ENCODE measurements around the gene ZSCAN22.

DNA sequence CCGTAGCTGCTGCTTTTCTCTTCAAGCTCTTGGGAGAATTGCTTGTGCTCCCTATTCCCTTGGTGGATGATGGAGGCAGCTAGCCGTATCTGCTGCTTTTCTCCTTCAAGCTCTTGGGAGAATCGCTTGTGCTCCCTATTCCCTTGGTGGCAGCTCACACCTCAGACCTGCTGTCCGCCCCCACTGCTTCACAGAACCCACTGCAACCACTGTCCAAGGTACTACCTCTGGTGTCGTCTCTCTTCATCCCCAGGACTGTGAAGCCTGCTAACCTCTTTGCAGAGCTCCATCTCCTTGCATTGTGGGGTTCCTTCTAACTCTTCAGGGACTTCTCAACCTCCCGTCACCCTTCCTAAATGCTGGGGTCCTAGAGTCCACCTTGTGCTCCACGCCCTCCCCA is 26.2 kb upstream of the ZSCAN22 start:
- TF ChIP-seq, protein P1, sequence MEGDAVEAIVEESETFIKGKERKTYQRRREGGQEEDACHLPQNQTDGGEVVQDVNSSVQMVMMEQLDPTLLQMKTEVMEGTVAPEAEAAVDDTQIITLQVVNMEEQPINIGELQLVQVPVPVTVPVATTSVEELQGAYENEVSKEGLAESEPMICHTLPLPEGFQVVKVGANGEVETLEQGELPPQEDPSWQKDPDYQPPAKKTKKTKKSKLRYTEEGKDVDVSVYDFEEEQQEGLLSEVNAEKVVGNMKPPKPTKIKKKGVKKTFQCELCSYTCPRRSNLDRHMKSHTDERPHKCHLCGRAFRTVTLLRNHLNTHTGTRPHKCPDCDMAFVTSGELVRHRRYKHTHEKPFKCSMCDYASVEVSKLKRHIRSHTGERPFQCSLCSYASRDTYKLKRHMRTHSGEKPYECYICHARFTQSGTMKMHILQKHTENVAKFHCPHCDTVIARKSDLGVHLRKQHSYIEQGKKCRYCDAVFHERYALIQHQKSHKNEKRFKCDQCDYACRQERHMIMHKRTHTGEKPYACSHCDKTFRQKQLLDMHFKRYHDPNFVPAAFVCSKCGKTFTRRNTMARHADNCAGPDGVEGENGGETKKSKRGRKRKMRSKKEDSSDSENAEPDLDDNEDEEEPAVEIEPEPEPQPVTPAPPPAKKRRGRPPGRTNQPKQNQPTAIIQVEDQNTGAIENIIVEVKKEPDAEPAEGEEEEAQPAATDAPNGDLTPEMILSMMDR (conservative IDR thresholded peaks at IDR 0.05; ENCODE audit: low read depth in 2 of 2) = no peak
- TF ChIP-seq EZH2 (IDR thresholded peaks at IDR 0.05; ENCODE audit: low read depth, unreplicated experiment) (no peak), JUNB (IDR thresholded peaks at IDR 0.05; ENCODE audit: unreplicated experiment) (no peak), POLR2AphosphoS5 (IDR thresholded peaks at IDR 0.05; ENCODE audit: low read depth) (no peak), EZH2phosphoT487 (IDR thresholded peaks at IDR 0.05; ENCODE audit: unreplicated experiment) (no peak), CREB1 (CRISPR knock-in tag; IDR thresholded peaks at IDR 0.05; ENCODE audit: low read depth) (no peak)
- TF ChIP-seq, protein P2, sequence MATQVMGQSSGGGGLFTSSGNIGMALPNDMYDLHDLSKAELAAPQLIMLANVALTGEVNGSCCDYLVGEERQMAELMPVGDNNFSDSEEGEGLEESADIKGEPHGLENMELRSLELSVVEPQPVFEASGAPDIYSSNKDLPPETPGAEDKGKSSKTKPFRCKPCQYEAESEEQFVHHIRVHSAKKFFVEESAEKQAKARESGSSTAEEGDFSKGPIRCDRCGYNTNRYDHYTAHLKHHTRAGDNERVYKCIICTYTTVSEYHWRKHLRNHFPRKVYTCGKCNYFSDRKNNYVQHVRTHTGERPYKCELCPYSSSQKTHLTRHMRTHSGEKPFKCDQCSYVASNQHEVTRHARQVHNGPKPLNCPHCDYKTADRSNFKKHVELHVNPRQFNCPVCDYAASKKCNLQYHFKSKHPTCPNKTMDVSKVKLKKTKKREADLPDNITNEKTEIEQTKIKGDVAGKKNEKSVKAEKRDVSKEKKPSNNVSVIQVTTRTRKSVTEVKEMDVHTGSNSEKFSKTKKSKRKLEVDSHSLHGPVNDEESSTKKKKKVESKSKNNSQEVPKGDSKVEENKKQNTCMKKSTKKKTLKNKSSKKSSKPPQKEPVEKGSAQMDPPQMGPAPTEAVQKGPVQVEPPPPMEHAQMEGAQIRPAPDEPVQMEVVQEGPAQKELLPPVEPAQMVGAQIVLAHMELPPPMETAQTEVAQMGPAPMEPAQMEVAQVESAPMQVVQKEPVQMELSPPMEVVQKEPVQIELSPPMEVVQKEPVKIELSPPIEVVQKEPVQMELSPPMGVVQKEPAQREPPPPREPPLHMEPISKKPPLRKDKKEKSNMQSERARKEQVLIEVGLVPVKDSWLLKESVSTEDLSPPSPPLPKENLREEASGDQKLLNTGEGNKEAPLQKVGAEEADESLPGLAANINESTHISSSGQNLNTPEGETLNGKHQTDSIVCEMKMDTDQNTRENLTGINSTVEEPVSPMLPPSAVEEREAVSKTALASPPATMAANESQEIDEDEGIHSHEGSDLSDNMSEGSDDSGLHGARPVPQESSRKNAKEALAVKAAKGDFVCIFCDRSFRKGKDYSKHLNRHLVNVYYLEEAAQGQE (IDR thresholded peaks at IDR 0.05; ENCODE audit: unreplicated experiment) = peak; percentile 52

Data from GM23338 (cell line).